Measurements from ENCODE around the gene KDM2A.

DNA sequence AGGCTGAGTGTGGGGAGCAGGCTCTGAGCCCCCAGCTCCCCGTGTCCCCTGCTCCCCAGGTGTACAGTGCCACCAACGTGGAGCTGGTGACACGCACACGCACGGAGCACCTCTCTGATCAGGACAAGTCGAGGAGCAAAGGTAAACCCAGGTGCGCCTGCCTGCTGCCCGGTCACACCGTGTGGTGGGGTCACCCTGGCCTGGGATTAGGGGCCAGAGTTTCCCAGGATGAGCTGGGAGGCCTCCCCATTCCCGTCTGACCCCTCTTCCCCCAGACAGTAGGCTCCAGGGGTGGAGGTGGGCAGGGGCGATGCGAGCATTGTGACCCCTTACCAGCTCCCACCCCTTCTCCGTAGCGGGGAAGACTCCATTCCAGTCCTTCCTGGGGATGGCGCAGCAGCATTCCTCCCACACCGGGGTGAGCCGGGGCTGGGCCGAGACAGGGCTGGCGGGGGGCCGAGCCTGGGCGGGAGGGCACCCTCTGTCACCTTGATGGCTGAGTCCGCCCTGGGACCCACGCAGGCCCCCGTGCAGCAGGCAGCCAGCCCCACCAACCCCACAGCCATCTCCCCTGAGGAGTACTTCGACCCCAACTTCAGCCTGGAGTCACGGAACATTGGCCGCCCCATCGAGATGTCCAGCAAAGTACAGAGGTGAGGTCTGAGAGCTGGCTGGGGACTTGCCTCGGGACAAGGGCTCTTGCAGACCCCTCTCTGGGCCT lies 180.6 kb downstream of the KDM2A start:
- TF ChIP-seq CTCF (conservative IDR thresholded peaks at IDR 0.05; ENCODE audit: low read depth, low read length) (no peak), EZH2 (IDR thresholded peaks at IDR 0.05; ENCODE audit: borderline replicate concordance, low read depth, low read length, poor library complexity, severe bottlenecking) (no peak)
